SW 1271 (cell line): ENCODE measurements around the gene ZC3H18.
A peak's percentile ranks its signal among the peaks of the same experiment; 100 is the strongest.

Experiments
- DNase-seq, 2 experiments: peaks; one replicate each; lab custom pipeline; 2025; lab: John Stamatoyannopoulos, UW

Gene ZC3H18

DNA sequence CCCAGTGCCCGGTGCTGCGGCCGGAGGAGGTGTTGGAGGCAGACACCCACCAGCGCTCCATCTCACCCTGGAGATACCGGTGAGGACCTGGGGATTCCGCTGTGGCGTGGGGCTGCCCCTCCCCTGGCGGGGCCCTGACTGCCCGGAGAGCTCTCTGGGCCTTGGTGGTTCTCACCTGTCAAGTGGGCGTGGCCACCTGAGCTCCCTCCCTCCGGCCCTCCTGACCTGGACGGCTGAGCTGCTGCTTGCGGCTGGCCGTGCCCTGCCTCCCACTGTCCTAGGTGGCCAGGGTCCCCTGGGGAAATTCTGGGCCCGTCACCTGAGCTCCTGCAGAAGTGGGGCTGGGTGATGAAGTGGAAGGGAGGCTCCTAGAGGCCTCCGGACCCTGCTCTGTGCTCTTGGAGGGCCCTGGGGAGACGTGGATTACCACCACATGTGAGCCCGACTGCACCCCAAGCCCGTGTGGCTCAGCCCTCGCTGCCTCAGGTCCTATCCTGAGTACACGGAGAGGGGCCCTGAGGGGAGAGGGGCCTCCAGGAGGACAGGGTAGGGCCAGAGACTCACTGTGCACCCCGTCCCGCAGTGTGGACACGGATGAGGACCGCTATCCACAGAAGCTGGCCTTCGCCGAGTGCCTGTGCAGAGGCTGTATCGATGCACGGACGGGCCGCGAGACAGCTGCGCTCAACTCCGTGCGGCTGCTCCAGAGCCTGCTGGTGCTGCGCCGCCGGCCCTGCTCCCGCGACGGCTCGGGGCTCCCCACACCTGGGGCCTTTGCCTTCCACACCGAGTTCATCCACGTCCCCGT is 69.2 kb downstream of the ZC3H18 start:
- DNase-seq: no peak

DNA sequence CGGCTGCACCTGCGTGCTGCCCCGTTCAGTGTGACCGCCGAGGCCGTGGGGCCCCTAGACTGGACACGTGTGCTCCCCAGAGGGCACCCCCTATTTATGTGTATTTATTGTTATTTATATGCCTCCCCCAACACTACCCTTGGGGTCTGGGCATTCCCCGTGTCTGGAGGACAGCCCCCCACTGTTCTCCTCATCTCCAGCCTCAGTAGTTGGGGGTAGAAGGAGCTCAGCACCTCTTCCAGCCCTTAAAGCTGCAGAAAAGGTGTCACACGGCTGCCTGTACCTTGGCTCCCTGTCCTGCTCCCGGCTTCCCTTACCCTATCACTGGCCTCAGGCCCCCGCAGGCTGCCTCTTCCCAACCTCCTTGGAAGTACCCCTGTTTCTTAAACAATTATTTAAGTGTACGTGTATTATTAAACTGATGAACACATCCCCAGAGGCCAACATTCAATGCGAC is 69.9 kb downstream of the ZC3H18 start:
- no peak for DNase-seq

DNA sequence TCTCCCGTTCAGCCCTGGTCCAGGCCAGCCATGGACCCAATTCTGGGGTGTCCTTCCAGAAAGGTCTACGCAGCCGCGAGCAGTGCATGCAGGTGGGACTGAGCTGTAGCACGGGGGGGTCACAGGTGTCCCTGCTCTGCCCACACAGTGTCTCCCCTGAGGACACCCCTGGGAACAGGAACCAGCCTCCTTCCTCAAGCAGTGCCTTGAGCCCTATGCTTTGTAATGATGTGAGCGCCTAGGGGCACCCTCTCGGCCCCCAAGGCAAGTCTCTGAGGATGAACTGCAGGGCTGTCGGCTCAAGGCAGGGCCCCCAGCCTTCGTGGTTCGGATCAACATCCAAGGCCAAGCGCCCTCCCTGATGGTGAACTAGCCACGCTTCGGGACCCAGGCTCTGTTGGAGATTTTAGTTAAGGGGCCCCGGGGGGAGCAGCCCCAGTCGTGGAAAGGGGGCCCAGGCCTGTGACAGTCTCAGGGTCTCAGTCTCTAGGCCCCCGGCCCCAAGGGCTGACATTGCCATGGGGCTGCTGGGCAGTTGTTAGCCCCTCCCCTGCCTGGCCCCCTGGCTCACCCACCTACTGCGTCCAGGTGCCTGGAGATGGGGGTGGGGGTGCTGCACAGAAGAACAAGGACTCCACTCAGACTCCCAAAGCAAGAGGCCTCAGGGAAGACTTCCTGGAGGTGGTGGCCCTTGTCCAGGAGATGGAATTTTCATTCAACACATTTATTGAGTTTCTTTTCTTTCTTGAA is 70.5 kb downstream of the ZC3H18 start:
- no peak for DNase-seq

DNA sequence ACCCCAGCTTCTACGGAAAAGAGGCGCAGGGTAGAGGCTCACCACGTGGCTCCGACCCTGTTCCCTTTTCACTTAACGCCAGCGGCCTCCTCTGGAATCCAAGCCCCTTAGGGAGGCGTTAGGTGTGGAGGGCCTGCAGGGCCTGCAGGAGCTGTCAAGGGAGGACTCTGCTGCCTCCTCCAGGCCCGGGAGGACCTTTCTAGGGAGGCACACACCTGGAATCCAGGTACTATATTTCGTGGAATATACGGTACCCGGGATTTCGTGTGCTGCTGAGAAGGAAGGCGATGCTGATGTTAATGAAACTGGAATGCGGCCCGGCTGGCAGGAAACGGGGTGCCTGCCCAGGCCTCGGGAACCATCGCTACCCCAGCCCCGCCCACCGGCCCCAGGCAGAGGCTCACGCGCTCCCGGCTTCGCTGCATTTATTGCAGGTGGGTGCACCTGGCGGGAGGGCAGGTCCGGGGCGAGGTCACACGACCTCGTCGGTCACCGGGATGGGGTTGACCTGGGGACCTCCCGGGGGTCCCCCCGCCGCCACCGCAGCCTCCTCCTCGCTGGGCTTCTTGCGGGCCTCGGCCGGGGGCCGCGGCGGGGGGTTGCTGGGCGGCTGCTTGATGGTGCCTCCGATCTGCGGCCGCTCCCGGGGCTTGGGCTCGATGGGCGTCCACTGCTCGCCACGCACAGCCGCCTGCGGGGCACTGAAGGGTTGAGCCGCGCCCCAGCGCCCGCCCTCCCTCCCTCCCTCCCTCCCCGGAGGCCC is 72.9 kb downstream of the ZC3H18 start:
- no peak for DNase-seq

DNA sequence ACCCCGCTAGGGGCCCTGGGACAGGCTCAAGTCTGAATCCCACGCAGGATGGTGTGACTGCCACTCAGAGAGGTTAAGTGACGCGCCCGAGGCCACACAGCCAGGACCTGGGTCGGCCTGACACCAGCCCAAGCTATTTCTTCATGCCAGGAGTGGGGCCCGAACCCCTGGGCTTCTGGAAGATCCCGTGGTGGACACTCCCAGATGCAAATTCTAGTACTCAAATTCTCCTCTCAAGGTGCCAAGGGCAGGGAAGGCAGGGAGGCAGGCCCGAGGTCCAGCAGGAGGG is 73.4 kb downstream of the ZC3H18 start:
- no peak for DNase-seq

DNA sequence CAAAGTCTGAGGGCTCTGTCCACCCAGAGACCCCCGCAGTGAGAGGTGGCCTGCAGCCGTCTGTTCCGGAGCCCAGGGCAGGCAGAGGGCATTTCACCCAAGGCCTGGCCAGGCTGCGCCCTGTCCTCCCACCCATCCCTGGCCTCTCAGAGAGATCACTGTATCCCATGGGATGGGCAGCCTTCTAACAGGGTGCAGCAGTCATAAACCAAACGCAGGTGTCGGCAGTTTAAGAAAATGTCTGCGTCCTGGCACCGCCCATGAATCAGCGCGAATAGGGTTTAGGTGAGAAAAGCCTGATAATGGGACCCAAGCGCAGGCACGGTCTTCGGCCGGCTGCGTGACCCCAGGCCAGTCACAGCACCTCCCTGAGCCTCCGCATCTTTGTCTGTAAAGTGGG is 75.3 kb downstream of the ZC3H18 start:
- DNase-seq: no peak

DNA sequence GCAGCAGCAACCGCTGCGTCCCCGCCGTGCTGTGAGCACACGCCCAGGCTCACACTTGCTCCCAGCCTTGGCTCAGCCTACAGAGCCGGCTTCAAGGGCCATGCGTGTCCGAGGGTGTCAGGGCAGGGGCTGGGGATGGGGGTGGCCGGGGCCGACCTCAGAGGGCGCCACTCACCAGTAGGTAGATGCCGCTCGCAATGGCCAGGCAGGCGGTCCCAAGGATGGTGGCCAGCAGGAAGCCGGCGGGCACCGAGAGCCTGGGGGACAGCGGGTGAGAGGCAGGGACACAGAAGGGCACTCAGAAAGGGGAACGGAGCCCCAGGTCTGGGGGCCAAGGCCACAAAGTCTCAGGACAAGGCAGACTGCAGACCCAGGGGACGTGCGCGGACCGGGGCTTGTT is 75.7 kb downstream of the ZC3H18 start:
- no peak for DNase-seq

DNA sequence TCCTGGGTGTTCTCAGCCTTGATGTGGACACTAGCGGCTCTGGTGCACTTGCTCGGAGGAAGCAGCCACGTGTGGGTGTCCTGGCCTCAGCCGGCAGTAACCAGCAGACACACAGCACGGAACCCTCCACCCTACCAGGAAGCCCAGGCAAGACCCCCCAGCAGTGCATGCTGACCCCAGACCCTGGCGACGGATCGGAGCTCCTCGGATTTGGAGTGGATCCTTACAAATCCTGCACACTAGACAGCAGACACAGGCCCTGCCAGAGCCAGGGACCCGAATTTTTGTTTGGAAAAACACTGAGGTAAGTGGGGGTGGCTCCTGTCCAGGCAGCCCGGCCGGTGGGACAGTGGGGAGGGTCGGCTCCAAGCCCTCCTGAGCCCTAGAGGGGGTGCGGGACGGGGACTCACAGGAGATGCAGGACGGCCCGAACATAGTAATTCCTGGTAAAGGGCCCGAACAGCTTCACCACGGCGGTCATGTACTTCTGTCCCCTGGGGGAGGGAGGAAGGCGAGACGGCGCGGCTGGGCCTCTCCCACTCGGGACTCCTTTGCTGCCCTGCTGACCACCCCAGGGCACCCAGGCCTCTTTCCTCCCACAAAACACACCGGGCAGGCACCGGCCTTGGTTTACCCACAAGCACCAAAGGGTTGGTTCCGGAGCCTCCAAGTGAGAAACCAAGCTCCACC is 76.3 kb downstream of the ZC3H18 start:
- no peak for DNase-seq

DNA sequence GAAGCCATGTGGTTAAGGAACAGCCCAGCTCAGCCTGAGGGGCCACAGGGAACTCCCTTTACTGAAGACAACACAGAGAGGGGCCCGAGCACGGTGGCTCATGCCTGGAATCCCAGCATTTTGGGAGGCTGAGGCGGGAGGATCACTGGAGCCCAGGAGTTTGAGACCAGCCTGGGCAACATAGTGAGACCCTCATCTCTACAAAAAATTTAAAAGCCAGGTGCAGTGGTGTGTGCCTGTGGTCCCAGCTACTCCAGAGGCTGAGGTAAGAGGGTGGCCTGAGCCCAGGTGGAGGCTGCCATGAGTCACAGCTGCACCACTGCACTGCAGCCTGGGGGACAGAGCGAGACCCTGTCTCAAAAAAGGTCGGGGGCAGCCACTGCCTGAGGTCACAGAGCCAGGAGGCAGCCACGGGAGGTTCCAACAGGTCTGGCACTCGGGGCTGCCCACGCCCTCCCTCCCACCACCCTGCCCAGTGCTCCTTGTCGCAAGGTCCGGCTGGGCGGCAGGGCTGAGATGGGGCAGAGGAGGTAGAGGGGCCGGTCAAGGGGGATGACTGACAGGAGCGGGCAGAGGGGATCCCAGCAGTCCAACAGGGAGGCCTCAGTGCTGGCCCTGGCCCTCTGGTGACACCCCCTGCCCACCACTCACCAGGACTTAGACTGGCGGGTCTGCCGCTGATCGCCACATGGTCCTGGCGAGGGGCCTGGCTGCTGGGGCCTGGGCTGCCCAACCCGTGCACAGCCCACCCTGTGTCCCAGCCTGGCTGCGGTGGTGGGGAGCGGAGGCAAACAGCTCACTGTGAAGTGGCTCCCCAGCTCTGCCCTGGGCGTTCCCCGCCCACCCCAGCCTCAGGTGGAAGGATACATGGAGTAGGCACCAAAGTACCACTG is 77.2 kb downstream of the ZC3H18 start:
- DNase-seq: no peak

DNA sequence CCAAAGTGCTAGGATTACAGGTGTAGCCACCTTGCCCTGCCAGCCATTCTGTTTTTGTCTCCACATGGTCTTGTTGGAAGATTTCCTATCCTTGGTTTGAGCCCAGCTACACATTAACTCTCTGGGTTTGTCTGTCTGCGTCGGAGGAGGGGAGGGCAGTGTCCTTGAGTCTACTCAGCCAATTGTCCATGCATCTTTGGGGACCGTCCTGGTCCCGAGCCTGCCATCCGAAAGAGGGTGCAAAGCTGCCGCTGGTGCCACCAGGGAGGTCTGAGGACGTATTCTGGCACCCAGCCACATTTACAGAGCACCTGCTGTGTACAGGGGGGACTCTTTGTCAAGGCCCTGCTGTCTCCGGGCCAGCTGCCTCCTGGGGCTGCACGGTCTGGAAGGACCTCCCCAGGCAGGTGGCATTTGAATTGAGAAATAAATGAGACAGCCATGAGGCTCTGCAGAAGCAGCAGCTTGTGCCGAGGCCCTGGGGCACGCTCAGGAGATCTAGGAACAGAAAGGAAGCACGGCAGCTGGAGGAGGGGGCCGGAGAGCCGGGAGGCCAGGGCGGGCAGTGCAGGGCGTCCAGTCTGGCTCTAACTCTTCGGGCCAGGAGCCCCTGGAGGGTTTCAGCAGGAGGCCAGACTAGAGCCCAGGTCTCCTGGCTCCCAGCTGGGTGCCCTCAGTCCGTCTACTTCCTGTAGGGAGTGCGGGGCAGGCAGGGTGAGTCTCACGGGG is 79.2 kb downstream of the ZC3H18 start:
- DNase-seq: no peak

DNA sequence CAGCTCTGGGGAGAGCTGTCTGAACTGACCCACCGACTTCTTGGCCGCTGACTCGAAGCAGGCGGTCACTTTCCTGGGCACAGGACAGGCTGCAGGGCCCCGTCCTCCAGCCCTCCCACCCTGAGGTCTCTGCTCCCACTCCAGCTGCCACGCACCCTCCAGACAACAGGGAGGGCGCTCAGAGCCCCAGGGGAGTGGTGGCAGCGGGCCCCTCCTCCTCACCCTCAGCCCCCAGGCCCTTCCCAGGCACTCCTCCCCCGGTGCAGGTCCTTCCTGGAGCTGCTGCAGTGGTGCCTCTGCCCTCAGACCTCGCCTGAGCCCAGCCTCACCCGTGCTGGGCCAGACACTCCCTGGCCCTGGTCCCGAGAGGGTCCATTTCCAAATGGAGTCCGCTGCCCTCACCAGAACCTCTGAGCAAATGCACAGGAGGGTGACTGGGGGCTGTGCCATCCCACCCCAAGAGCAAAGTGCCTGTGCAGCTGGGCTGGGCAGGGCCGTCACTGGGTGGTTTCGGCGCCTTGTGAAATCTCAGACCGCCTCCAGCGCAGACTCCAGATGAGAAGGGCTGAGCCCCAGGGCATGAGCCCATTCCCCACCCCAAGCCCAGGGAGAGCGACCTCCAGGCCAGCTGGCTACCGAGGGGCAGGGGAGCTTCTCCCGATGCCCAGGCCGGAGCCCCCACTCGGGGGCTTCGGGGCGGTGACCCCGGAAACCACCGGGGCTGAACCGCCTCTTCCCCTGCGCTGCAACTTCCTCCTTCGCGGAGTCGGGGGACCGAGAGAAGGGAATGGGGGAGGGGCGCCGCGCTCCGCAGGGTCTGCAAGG is 79.9 kb downstream of the ZC3H18 start:
- no peak for DNase-seq

DNA sequence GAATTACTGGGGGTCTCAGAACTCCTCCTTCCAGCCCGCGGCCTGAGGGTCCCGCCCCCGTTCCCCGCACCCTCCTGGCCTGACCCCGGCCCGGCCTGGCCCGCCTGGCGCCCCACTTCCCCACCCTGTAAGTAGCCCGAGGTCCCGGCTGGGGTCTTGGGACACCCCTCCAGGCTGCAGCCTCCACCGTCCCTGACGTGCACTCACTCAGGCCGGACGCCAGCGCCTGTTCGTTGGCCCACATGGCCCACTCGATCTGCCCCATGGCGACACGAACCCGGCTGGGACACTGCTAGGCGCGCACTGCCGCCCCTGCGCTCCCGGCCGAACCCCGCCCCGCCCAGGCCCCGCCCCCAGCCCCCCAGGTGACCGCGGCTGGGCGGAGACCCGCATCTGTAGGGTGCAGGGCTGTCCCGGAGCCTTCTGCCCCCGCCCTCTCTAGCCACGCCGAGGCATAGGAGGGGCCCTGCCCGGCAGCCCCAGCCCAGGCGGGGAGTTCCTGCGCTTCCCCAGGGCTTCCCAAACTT is 80.6 kb downstream of the ZC3H18 start, which contains the start of gene CYBA:
CYBA (minus strand) TSS at position 305 of the 527 bp plus-strand sequence; CDS start at position 265, 40 bp downstream.
- DNase-seq: peak in 1 of 2 experiments; percentile 48

DNA sequence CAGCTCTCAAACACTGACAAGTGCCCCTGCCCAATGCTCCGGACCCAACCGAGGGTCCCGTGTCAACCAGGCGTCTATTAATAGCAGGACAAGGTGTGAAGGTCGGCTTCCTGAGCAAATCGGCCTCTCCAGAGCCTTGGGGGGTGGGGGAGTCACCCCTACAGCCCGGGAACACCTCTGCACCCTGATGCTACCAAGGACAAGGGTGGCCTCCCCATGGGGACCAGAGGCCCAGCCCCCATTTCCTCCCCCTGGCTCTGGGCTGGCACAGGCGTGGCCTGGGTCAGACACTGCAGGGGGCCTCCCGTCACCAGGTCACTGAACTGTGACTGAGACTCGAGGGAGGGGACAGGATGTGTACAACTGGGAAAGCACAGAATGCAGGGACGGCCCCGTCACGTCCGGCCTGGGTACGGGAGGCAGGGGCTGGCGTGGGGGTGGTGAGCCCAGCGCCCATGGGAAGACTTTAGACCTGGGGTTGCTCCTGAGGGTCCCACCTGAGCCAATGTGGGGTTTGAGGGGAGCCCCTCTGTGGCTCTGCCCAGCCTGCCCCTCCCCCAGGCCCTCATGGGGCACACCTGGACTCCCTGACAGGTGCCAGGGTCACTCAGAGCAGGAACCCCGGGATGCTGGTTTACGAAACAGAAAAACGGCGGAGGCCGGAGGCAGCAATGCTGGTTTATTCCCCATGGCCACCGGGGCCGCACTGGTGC is 81.2 kb downstream of the ZC3H18 start:
- peak in 1 of 2 experiments; percentile 15 for DNase-seq

DNA sequence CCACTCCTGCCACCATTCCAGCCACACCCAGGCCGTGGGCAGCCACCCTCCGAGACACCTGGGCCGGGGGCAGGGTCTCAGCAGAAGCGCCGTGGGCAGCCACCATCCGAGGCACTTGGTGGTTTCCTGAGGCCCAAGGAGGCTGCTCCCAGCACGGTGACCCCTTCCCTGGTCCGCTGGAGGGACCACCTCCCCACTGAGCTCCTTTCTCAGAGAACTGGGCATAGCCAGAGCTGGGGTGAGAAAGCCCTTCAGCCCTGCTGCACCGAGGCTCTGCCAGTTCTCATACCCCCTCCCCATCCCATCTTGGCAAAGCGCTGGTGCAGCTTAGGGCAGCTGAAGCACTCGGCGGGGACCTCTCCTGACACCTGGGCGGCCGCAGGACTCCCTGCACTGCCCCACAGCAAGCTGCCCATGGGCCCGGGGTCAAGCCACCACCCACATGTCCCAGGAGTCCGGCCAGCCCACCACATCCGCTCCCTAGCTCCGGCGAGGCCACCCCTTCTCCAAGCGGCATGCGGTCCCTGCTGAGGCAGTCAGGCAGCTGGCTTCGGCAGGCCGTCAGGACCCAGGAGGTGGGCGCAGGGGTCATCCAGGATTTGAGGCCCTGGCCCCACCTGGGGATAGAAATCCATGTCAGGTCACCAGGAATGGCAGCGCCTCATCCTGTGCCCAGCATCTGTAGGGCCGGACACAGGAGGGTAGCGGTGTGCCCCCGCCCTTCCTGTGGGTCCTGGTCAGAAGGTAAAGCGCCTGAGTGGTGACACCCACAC is 82.0 kb downstream of the ZC3H18 start:
- DNase-seq: no peak

DNA sequence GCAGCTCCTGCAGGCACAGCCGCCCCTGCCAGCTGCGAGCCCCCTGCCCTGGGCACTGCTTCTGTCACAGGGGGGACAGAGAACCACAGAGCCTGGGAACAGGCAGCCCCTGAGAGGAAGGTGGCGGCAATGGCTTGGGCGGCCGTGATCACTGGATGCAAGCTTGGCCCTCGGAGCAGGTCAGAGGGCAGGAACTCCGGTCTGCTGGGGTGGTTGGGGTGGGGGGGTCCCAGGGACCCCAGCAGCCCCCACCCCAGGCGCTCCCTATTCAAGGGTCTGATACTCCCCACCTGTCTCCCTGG is 82.5 kb downstream of the ZC3H18 start:
- DNase-seq: no peak

DNA sequence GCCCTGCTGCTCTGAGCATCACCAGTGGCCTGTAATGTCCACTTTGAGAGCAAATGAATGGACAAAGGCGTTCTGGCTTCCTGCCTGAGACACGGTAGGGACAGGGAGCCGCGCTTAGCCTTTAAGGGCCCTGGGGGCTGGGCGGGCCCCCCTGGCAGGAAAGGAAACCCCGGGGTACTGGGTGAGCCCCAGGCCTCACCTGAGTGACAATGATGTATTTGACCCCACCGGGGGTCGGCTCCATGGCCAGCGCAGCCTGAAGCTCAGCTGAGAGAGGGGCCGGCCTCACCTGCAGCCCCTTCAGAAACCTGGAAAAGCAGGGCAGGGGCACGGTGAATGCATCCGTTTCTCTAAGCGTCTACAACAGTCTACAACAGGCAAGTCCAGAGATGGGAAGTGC is 82.9 kb downstream of the ZC3H18 start:
- DNase-seq: no peak

DNA sequence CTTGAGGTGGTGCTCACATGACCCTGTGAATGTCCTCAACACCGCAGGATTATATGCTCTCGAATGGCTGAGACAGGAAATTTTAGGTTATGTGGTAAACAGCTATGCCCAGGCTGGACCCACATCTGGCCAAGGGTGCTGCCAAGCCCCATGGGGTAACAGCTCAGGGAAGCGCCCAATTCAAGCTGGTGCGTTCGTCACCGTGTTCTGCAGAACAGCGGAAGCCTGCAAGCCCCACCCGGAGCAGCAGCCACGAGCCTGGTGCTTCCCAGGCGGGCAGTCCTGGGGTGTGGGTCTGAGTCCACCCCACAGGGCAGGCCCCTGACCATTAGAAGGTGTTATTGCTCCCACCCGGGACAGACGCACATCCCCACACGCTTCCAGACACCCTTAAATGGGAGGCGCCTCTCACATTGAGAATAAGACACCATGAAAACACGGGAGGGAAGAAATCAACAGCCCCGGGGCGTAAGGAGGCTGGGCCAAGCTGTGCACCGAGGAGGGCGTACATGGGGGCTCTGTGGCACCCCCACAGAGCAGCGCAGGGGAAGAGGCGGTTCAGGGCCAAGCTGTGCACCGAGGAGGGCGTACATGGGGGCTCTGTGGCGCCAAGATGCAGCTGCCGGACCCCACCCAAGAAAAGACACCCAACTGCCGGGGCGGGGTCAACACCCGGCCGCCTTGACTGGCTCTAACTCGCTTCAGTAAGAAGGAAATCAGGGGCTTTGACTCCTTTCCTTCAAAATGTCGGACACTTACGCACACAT is 83.6 kb downstream of the ZC3H18 start:
- DNase-seq: no peak
